Neural cell (in vitro differentiated cells): ENCODE data around the gene RUVBL1. TPM values are rescaled to one million over a fixed set of nuclear protein-coding genes. Genes with fewer than 3 reads are reported as not detected.

Experiments
- H2AFZ ChIP-seq: fragments of 200-600, 300-800 bp; sonication (generic), shearing (Covaris generic); 2 replicates; pipeline ENCODE4 v1.6.0; 2014; ENCODE audit warnings: low read depth, mild to moderate bottlenecking, antibody characterized with exemption, low read length, moderate library complexity
- H3F3A ChIP-seq: fragments of 200-600 bp; shearing (Covaris generic); 2 replicates; pipeline ENCODE4 v1.6.1; 2016; ENCODE audit warnings: mild to moderate bottlenecking, moderate library complexity, mixed read lengths, antibody characterized with exemption, low read length; ENCODE audit not compliant: insufficient read depth, poor library complexity, severe bottlenecking
- H3K27ac ChIP-seq: fragments of 200-600, 300-800 bp; sonication (generic), shearing (Covaris generic); 2 replicates; pipeline ENCODE4 v1.5.1; 2014; ENCODE audit warnings: mild to moderate bottlenecking, low read length, moderate library complexity
- H3K27me3 ChIP-seq: fragments of 300-800, 200-600 bp; sonication (generic), shearing (Covaris generic); 2 replicates; pipeline ENCODE4 v1.6.0; 2014; ENCODE audit warnings: mild to moderate bottlenecking, low read depth, low read length, moderate library complexity; ENCODE audit not compliant: insufficient read depth
- H3K36me3 ChIP-seq: fragments of 300-800, 200-600 bp; sonication (generic), shearing (Covaris generic); 2 replicates; pipeline ENCODE4 v1.5.1; 2014; ENCODE audit warnings: mild to moderate bottlenecking, antibody characterized with exemption, low read length, moderate library complexity; ENCODE audit not compliant: insufficient read depth
- H3K4me2 ChIP-seq: fragments of 300-800, 200-600 bp; sonication (generic), shearing (Covaris generic); 2 replicates; pipeline ENCODE4 v1.6.0; 2014; ENCODE audit warnings: mild to moderate bottlenecking, low read length
- H3K4me3 ChIP-seq: fragments of 300-800, 200-600 bp; sonication (generic), shearing (Covaris generic); 2 replicates; pipeline ENCODE4 v1.5.1; 2014; ENCODE audit warnings: mild to moderate bottlenecking, low read length, moderate library complexity
- H3K79me2 ChIP-seq: fragments of 200-600 bp; shearing (Covaris generic); replicated peaks from 2 replicates; pipeline ENCODE4 v1.6.0; 2014; ENCODE audit warnings: mild to moderate bottlenecking, low read length, moderate library complexity; ENCODE audit not compliant: insufficient read depth
- H3K9ac ChIP-seq: fragments of 300-800, 200-600 bp; sonication (generic), shearing (Covaris generic); 2 replicates; pipeline ENCODE4 v1.6.1; 2016; ENCODE audit warnings: mild to moderate bottlenecking, low read length, mixed read lengths
- H3K9me2 ChIP-seq: fragments of 200-600 bp; shearing (Covaris generic); 2 replicates; pipeline ENCODE4 v1.6.1; 2016; ENCODE audit warnings: mild to moderate bottlenecking, low read length, mixed read lengths; ENCODE audit not compliant: insufficient read depth
- H3K9me3 ChIP-seq: fragments of 200-600, 300-800 bp; sonication (generic), shearing (Covaris generic); 2 replicates; pipeline ENCODE4 v1.6.1; 2016; ENCODE audit warnings: mild to moderate bottlenecking, mixed run types, low read length, moderate library complexity, mixed read lengths
- H4K20me1 ChIP-seq: fragments of 200-600 bp; shearing (Covaris generic); 2 replicates; pipeline ENCODE4 v1.6.1; 2016; ENCODE audit warnings: mild to moderate bottlenecking, mixed run types; ENCODE audit not compliant: insufficient read depth
- EP300 ChIP-seq: fragments of 450-650 bp; conservative IDR thresholded peaks from 2 replicates; pipeline ENCODE4 v1.6.1; 2014; ENCODE audit warnings: antibody characterized with exemption, mild to moderate bottlenecking, moderate library complexity; ENCODE audit not compliant: poor library complexity, severe bottlenecking
- EZH2 ChIP-seq: fragments of 200-600, 300-800 bp; shearing (Covaris generic), sonication (generic); IDR thresholded peaks from 2 replicates; pipeline ENCODE4 v1.6.1; 2014; ENCODE audit warnings: antibody characterized with exemption, low read length, borderline replicate concordance, mild to moderate bottlenecking; ENCODE audit not compliant: insufficient read depth, poor library complexity, severe bottlenecking
- MXI1 ChIP-seq: fragments of 450-650 bp; conservative IDR thresholded peaks from 2 replicates; pipeline ENCODE4 v1.6.1; 2014; ENCODE audit warnings: antibody characterized with exemption, mild to moderate bottlenecking; ENCODE audit not compliant: poor library complexity, severe bottlenecking
- POLR2AphosphoS5 ChIP-seq: IDR thresholded peaks from 2 replicates; pipeline ENCODE4 v1.6.1; 2012
- RAD21 ChIP-seq: fragments of 450-650 bp; conservative IDR thresholded peaks from 2 replicates; pipeline ENCODE4 v1.6.1; 2014; ENCODE audit warnings: antibody characterized with exemption, mild to moderate bottlenecking, moderate library complexity
- SMC3 ChIP-seq: fragments of 450-650 bp; conservative IDR thresholded peaks from 2 replicates; pipeline ENCODE4 v1.6.1; 2014; ENCODE audit warnings: antibody characterized with exemption, mild to moderate bottlenecking, moderate library complexity; ENCODE audit not compliant: poor library complexity
- TAF1 ChIP-seq: IDR thresholded peaks from 2 replicates; pipeline ENCODE4 v1.6.1; 2012; ENCODE audit warnings: low read depth
- polyA plus RNA-seq: library from polyadenylated mRNA; depleted of rRNA; stranded (reverse); fragments of >200 nt; gene quantifications from 2 replicates; pipeline ENCODE4 v1.2.3, GENCODE V29; 2014
- TF ChIP-seq, protein P1 (sequence below): IDR thresholded peaks from 2 replicates; pipeline ENCODE4 v1.6.1; 2012; ENCODE audit warnings: borderline replicate concordance
- TF ChIP-seq, protein P2 (sequence below): fragments of 450-650 bp; IDR thresholded peaks from 2 replicates; pipeline ENCODE4 v1.5.1; 2014; ENCODE audit warnings: antibody characterized with exemption, mild to moderate bottlenecking, moderate library complexity; ENCODE audit not compliant: poor library complexity, severe bottlenecking

The RUVBL1 gene
- polyA plus RNA-seq, 1 donor from 2014 or later: 83.3 TPM

DNA sequence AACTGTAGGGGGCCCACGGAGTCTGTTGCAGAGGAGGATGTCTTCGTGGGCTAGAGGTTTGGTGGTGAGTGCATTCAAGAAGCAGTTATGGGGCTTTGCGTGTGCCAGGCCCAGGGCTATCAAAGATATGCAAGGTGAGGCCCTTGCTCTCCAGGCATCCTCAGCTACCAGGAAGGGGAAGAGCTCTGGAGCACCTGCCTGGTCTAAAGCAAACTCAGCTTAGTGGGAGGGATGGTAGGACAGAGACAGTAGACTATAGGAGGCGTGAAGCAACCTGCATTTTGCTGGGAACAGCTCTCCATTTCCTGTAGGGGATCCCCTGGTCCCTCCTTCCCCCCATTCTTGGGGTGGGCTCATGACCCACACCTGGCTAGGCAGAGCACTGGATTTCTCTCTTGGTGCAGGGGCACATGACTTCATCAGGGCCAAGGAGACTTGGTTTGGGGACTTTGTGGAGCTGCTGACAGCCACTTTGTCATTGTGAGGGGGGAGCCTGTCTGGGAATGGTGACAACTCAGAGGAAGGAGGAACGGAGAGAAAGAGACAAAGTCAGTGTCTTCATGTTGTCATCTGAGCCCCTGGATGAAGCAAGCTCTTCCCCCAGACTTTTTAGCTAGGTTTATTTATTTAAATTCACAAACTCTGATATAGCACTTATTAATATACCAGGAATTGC lies 21.0 kb upstream of the RUVBL1 start:
- Histone ChIP-seq H3K36me3 (no peaks in the 10 kb centered on the region), H3K4me2 (no peak overlapping the region), H3K9me3 (no peaks in the 10 kb centered on the region), H3K4me3 (no peak overlapping the region), H3K9me2 (no peaks in the 10 kb centered on the region), H3K27ac (no peak overlapping the region), H3K9ac (no peak overlapping the region), H4K20me1 (no peaks in the 10 kb centered on the region), H2AFZ (no peak overlapping the region), H3K79me2 (no peaks in the 10 kb centered on the region), H3F3A (no peaks in the 10 kb centered on the region), H3K27me3 (no peaks in the 10 kb centered on the region)
- TF ChIP-seq TAF1 (no peak), POLR2AphosphoS5 (no peak), RAD21 (no peak), EZH2 (no peak), MXI1 (no peak), EP300 (no peak), SMC3 (no peak)
- TF ChIP-seq, protein P1, sequence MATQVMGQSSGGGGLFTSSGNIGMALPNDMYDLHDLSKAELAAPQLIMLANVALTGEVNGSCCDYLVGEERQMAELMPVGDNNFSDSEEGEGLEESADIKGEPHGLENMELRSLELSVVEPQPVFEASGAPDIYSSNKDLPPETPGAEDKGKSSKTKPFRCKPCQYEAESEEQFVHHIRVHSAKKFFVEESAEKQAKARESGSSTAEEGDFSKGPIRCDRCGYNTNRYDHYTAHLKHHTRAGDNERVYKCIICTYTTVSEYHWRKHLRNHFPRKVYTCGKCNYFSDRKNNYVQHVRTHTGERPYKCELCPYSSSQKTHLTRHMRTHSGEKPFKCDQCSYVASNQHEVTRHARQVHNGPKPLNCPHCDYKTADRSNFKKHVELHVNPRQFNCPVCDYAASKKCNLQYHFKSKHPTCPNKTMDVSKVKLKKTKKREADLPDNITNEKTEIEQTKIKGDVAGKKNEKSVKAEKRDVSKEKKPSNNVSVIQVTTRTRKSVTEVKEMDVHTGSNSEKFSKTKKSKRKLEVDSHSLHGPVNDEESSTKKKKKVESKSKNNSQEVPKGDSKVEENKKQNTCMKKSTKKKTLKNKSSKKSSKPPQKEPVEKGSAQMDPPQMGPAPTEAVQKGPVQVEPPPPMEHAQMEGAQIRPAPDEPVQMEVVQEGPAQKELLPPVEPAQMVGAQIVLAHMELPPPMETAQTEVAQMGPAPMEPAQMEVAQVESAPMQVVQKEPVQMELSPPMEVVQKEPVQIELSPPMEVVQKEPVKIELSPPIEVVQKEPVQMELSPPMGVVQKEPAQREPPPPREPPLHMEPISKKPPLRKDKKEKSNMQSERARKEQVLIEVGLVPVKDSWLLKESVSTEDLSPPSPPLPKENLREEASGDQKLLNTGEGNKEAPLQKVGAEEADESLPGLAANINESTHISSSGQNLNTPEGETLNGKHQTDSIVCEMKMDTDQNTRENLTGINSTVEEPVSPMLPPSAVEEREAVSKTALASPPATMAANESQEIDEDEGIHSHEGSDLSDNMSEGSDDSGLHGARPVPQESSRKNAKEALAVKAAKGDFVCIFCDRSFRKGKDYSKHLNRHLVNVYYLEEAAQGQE: no peak
- TF ChIP-seq, protein P2, sequence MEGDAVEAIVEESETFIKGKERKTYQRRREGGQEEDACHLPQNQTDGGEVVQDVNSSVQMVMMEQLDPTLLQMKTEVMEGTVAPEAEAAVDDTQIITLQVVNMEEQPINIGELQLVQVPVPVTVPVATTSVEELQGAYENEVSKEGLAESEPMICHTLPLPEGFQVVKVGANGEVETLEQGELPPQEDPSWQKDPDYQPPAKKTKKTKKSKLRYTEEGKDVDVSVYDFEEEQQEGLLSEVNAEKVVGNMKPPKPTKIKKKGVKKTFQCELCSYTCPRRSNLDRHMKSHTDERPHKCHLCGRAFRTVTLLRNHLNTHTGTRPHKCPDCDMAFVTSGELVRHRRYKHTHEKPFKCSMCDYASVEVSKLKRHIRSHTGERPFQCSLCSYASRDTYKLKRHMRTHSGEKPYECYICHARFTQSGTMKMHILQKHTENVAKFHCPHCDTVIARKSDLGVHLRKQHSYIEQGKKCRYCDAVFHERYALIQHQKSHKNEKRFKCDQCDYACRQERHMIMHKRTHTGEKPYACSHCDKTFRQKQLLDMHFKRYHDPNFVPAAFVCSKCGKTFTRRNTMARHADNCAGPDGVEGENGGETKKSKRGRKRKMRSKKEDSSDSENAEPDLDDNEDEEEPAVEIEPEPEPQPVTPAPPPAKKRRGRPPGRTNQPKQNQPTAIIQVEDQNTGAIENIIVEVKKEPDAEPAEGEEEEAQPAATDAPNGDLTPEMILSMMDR: no peak

DNA sequence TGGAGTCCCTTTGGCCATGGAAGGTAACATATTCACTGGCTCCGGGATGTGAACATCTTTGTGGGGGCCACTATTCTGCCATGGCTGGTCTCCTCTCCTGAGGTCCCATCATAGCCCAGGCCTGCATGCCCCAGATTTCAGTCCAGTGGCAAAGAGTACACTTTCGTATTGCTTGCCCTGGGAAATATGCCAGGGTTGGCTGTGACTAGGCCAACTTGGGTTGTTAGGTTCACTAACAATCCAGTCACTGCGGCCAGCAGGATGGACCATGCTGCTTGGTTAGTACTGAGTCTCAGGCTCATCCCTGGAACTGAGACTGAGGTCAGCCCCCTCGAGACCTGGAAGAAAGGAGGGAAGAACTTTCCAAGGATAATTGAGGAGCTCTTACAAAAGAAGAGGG lies 19.9 kb upstream of the RUVBL1 start:
- no peaks in the 10 kb centered on the region for H3K9me3 ChIP-seq
- no peak overlapping the region for H3K4me2 ChIP-seq
- H3K4me3 ChIP-seq: no peak overlapping the region
- H3K36me3 ChIP-seq: no peaks in the 10 kb centered on the region
- no peaks in the 10 kb centered on the region for H4K20me1 ChIP-seq
- TF ChIP-seq SMC3 (no peak), POLR2AphosphoS5 (no peak), RAD21 (no peak), EZH2 (no peak), EP300 (no peak)
- TF ChIP-seq, protein P2: no peak
- H3K9ac ChIP-seq: no peak overlapping the region
- H3K79me2 ChIP-seq: no peaks in the 10 kb centered on the region
- no peak overlapping the region for H2AFZ ChIP-seq
- no peaks in the 10 kb centered on the region for H3K27me3 ChIP-seq
- H3K27ac ChIP-seq: no peak overlapping the region
- H3F3A ChIP-seq: no peaks in the 10 kb centered on the region
- no peaks in the 10 kb centered on the region for H3K9me2 ChIP-seq
